NCI-H2171 treated with DMSO at 0.1 percent for 48 hours (cell line): ENCODE results near the gene PDLIM7.

Experiments used
- DNase-seq: peaks from one replicate; lab custom pipeline; 2025; lab: John Stamatoyannopoulos, UW

The PDLIM7 gene

GRCh38 chr5:177456976-177457851, 40.2 kb downstream of the PDLIM7 start:
- DNase-seq, result peak; percentile 67

GRCh38 chr5:177456591-177456964, 40.8 kb downstream of the PDLIM7 start:
- no peak for DNase-seq

DNA sequence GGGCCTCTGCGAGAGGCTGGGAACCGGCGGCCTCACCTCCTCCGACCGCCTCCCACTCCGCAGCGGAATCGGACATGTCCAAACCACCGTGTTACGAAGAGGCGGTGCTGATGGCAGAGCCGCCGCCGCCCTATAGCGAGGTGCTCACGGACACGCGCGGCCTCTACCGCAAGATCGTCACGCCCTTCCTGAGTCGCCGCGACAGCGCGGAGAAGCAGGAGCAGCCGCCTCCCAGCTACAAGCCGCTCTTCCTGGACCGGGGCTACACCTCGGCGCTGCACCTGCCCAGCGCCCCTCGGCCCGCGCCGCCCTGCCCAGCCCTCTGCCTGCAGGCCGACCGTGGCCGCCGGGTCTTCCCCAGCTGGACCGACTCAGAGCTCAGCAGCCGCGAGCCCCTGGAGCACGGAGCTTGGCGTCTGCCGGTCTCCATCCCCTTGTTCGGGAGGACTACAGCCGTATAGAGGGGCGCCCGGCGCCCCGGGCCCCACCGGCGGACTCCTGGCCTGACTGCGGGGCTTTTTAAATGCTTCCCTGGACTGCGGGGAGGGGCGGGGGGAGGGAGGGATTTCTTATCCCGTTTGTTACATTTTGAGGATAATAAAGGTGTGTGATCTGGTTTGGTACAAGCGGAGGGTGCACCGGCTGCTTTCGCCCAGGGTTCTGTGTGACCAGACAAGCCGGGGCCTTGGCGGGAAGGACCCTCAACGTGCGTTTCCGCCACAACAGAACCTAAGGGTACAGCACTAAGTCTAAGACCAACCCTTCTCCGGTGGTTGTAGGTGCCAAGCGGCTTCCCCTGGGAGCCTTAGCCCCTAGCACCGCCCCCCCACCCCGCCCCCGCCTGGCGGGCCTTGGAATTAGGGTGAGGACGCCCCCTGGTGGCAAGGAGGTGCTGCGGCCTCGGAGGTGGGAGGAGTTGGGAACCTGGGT, 41.5 kb downstream of the PDLIM7 start:
- peak; percentile 81 for DNase-seq

DNA sequence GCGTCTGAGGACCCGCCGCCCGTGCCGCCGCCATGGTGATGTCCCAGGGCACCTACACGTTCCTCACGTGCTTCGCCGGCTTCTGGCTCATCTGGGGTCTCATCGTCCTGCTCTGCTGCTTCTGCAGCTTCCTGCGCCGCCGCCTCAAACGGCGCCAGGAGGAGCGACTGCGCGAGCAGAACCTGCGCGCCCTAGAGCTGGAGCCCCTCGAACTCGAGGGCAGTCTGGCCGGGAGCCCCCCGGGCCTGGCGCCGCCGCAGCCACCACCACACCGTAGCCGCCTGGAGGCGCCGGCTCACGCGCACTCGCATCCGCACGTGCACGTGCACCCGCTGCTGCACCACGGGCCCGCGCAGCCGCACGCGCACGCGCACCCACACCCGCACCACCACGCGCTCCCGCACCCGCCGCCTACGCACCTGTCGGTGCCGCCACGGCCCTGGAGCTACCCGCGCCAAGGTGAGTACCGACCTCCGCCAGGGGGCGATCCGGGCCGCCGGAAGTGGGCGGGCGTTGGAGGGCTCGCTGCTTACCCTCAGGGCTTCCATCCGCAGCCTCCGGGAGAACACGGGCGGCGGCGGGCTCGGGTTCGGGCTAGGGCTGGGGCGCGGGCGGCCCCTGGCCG, 42.3 kb downstream of the PDLIM7 start:
- DNase-seq, result peak; percentile 82

- DNase-seq, result peak; percentile 72
Measured at GRCh38 chr5:177454397-177455035, 42.9 kb downstream of the PDLIM7 start.

- DNase-seq, result peak; percentile 32
Measured at GRCh38 chr5:177453852-177454396, 43.5 kb downstream of the PDLIM7 start.

- no peak for DNase-seq
Measured at GRCh38 chr5:177452688-177453638, 44.4 kb downstream of the PDLIM7 start.

- no peak for DNase-seq
Measured at GRCh38 chr5:177450667-177451424, 46.6 kb downstream of the PDLIM7 start.

GRCh38 chr5:177449140-177450061, 48.0 kb downstream of the PDLIM7 start:
- no peak for DNase-seq

DNA sequence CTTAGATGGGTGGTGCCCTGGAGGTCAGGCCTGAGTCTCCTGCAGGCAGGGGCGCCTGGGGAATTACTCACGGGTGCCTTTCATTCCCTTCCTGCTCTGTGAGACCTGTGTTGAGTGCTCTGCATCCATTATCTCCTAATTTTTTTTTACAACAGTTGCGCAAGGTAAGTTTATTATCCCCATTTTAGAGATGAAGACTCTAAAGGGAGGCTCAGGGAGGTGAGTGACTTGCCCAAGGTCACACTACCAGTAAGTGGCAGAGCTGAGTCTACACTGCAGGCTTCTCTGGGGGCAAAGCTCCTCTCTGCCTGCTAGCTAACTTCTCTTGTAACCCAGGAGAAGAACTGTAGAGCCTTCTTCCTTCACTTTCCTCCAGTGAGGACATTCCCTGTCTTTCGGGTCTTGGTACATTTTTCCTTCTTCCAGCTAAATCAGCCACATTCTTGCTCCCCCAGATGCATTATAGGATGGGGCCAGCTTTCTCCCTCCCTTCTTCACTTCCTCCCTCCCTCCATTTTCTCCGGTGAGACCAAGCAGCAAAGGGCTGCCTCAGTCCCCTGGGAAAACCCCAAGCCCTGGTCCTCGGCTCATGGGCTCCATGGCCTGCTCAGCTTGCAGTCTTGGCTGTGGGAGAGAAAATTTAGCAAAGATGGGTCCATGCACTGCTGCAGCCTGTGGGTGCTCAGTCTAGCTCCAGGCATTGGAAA, 49.0 kb downstream of the PDLIM7 start:
- no peak for DNase-seq

DNA sequence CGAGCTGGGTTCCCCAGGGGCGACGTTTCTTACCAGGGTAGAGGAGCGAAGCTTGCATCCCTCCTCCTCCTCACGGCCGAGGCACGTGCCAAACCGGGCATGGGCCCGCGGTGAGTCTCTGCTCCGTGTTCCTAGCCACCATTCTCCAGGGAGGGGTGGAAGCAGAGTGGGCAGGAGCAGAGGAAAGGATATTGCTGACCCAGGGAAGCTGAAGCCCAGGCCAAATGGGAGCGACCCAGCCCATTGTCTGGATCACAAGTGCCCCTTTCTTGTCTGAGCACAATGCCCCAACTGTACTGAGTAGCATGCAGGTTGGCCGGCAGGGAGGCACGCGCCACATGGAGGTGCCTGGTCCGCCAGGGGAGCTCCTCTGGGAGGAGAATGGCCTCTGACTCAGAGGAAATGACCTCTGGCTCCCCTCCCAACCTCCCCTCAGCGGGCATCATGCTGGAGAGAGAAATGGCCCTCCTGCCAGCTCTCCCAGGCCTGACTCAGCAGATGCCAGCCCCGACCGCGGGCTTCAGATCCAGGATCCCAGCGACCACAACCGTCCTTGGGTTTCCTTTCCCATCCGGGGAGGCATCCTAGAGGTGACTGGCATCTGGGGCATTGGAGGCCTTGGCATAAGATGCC, 49.7 kb downstream of the PDLIM7 start:
- DNase-seq, result no peak

DNA sequence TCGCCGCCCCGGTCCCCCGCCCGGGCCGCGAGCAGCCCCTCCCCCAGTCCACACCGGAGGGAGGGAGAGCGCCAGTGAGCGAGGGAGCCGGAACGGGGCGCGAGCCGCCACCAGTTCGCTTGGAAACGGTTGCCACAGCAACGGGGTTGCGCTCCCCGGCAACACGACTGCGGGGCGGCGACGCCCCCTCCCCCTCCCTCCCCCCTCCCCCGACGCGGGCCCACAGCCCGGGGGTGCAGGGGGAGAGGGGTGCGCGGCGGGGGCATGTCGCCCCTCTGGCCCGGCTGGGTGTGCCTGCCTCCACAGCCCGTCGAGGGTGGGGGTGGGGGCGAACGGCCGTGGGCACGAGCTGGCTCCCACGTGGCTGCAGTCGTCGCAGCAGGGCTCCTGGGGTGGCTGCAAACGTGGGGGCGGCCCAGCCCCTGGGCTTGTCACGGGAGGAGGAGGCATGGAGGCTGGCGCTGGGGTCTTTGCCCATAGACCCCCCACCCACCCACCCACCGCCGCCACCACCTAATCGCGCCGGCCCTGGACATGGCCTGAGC, 50.3 kb downstream of the PDLIM7 start:
- DNase-seq, result peak; percentile 48

- DNase-seq, result peak; percentile 44
Measured at GRCh38 chr5:177446200-177447065, 51.0 kb downstream of the PDLIM7 start, which contains the start of gene PRR7. Gene PRR7 (plus strand): TSS chr5:177446814. CDS start chr5:177455068, 8,254 bp downstream.

GRCh38 chr5:177445917-177446199, 51.5 kb downstream of the PDLIM7 start:
- peak; percentile 8 for DNase-seq

GRCh38 chr5:177445052-177445916, 52.1 kb downstream of the PDLIM7 start:
- DNase-seq, result no peak
